Osteoblast (primary cell): Measurements from ENCODE around the gene STARD5. TPM values are rescaled to one million over a fixed set of nuclear protein-coding genes. Genes with fewer than 3 reads are reported as not detected.
"Not testable (repeated sequence)": the region's sequence is repeated elsewhere in the genome, so short reads cannot be mapped to it uniquely, and the experiment has no call there.

Experiments used
- DNase-seq: peaks from one replicate; pipeline ENCODE4 v3.0.0; 2011; ENCODE audit warnings: low spot score, mixed read lengths; ENCODE audit not compliant: insufficient read length; ENCODE audit errors: missing footprints
- H2AFZ ChIP-seq: 2 replicates; pipeline ENCODE4 v1.6.0; 2011; ENCODE audit warnings: mild to moderate bottlenecking, low read length
- H3K27ac ChIP-seq: 2 replicates; pipeline ENCODE4 v1.5.1; 2011; ENCODE audit warnings: mild to moderate bottlenecking, low read depth, low read length, moderate library complexity
- H3K27me3 ChIP-seq: 2 replicates; pipeline ENCODE4 v1.6.0; 2012; ENCODE audit warnings: mild to moderate bottlenecking, control low read depth, inconsistent platforms, low read length, moderate library complexity; ENCODE audit not compliant: insufficient read depth
- H3K36me3 ChIP-seq: 2 replicates; pipeline ENCODE4 v1.5.1; 2011; ENCODE audit warnings: mild to moderate bottlenecking, low read length, control low read depth, moderate library complexity; ENCODE audit not compliant: insufficient read depth
- H3K4me1 ChIP-seq: 2 replicates; pipeline ENCODE4 v1.5.1; 2011; ENCODE audit warnings: mild to moderate bottlenecking, low read length, control low read depth, moderate library complexity; ENCODE audit not compliant: insufficient read depth
- H3K4me2 ChIP-seq: 2 replicates; pipeline ENCODE4 v1.6.0; 2011; ENCODE audit warnings: mild to moderate bottlenecking, low read length; ENCODE audit not compliant: insufficient read depth
- H3K4me3 ChIP-seq: fragments of 200-600 bp; sonication (generic); 3 replicates; pipeline ENCODE4 v1.5.1; 2012; ENCODE audit warnings: mild to moderate bottlenecking, low read length, inconsistent platforms; ENCODE audit not compliant: insufficient read depth
- H3K79me2 ChIP-seq: 2 replicates; pipeline ENCODE4 v1.6.0; 2012; ENCODE audit warnings: mild to moderate bottlenecking, low read length, control low read depth, inconsistent platforms; ENCODE audit not compliant: insufficient read depth
- H3K9me3 ChIP-seq: 2 replicates; pipeline ENCODE4 v1.5.1; 2011; ENCODE audit warnings: low read depth, low read length, control low read depth
- H4K20me1 ChIP-seq: 2 replicates; pipeline ENCODE4 v1.6.0; 2012; ENCODE audit warnings: mild to moderate bottlenecking, low read length, control low read depth; ENCODE audit not compliant: insufficient read depth
- CTCF ChIP-seq: IDR thresholded peaks from 2 replicates; pipeline ENCODE4 v1.5.1; 2011; ENCODE audit warnings: mild to moderate bottlenecking, low read depth, low read length, moderate library complexity; ENCODE audit errors: extremely low read depth
- total RNA-seq: library from RNA; depleted of rRNA; stranded (reverse); fragments of >200 nt; gene quantifications from 2 replicates; pipeline ENCODE4 v1.2.3, GENCODE V29; 2012

Gene STARD5
- total RNA-seq, 1 donor: 6.5 TPM

- TF ChIP-seq CTCF: no peak
- no peaks in the 10 kb centered on the region for H3K4me1 ChIP-seq
- DNase-seq: no peak
- no peaks in the 10 kb centered on the region for H3K36me3 ChIP-seq
- H4K20me1 ChIP-seq: no peaks in the 10 kb centered on the region
- no peaks in the 10 kb centered on the region for H3K79me2 ChIP-seq
- no peak overlapping the region for H3K27ac ChIP-seq
- no peak overlapping the region for H3K4me2 ChIP-seq
- H3K27me3 ChIP-seq: peaks cover 3% of the 10 kb centered on the region
- no peak overlapping the region for H3K4me3 ChIP-seq
- no peak overlapping the region for H2AFZ ChIP-seq
- no peaks in the 10 kb centered on the region for H3K9me3 ChIP-seq
Measured at GRCh38 chr15:81351651-81352050, 27.7 kb upstream of the STARD5 start.

- no peaks in the 10 kb centered on the region for H3K4me1 ChIP-seq
- H3K27ac ChIP-seq: no peak overlapping the region
- TF ChIP-seq CTCF: no peak
- no peaks in the 10 kb centered on the region for H4K20me1 ChIP-seq
- H3K27me3 ChIP-seq: peaks cover 2% of the 10 kb centered on the region
- H3K9me3 ChIP-seq: no peaks in the 10 kb centered on the region
- DNase-seq: no peak
- H2AFZ ChIP-seq: no peak overlapping the region
- H3K36me3 ChIP-seq: no peaks in the 10 kb centered on the region
- H3K4me3 ChIP-seq: no peak overlapping the region
- H3K4me2 ChIP-seq: no peak overlapping the region
- H3K79me2 ChIP-seq: no peaks in the 10 kb centered on the region
Measured at GRCh38 chr15:81349271-81349670, 25.3 kb upstream of the STARD5 start.

GRCh38 chr15:81348691-81349090, 24.8 kb upstream of the STARD5 start:
- not testable (repeated sequence) for H3K4me2 ChIP-seq, H3K36me3 ChIP-seq, H3K4me3 ChIP-seq, H3K79me2 ChIP-seq, H3K27me3 ChIP-seq, H4K20me1 ChIP-seq, DNase-seq, H2AFZ ChIP-seq, H3K4me1 ChIP-seq, H3K27ac ChIP-seq, H3K9me3 ChIP-seq

GRCh38 chr15:81347910-81348309, 24.0 kb upstream of the STARD5 start:
- H3K4me2 ChIP-seq: no peak overlapping the region
- H3K79me2 ChIP-seq: no peaks in the 10 kb centered on the region
- H3K27me3 ChIP-seq: peaks cover 2% of the 10 kb centered on the region
- no peak overlapping the region for H3K4me3 ChIP-seq
- no peaks in the 10 kb centered on the region for H3K36me3 ChIP-seq
- H3K9me3 ChIP-seq: no peaks in the 10 kb centered on the region
- no peak for TF ChIP-seq CTCF
- H3K4me1 ChIP-seq: no peaks in the 10 kb centered on the region
- no peak overlapping the region for H2AFZ ChIP-seq
- no peak overlapping the region for H3K27ac ChIP-seq
- H4K20me1 ChIP-seq: no peaks in the 10 kb centered on the region
- DNase-seq: no peak
